GM12878 (cell line): Measurements from ENCODE around the gene GRIK4. TPM values are rescaled to one million over a fixed set of nuclear protein-coding genes. Genes with fewer than 3 reads are reported as not detected.

Experiments used
- ATAC-seq: fragments of 200-7000 bp; cut with Tn5 transposase; 3 replicates; pipeline ENCODE4 v1.9.1; 2020; ENCODE audit warnings: mild to moderate bottlenecking, moderate library complexity
- BruUV-seq: library from RNA; stranded (reverse); fragments of 400-500 nt; replicated peaks from 2 replicates; lab custom pipeline; 2021; lab: Mats Ljungman, UMichigan
- CTCF ChIA-PET: fragments of 300-600 bp; sonication (Branson Sonifier 250); formaldehyde crosslinking; extraction: SDS; loops from one replicate; lab custom pipeline; 2021; ENCODE audit warnings: inconsistent platforms; lab: Yijun Ruan, JAX
- POLR2A ChIA-PET: fragments of 350-600 bp; formaldehyde crosslinking; extraction: SDS; loops from one replicate; lab custom pipeline; 2021; ENCODE audit warnings: inconsistent platforms; lab: Charles Lee
- RAD21 ChIA-PET: fragments of 300-600 bp; sonication (Branson Sonifier 250); formaldehyde crosslinking; loops from one replicate; lab custom pipeline; 2023; ENCODE audit warnings: antibody characterized with exemption; ENCODE audit not compliant: unreplicated experiment; lab: Charles Lee
- SMC1A ChIA-PET: fragments of 300-600 bp; sonication (Branson Sonifier 250); formaldehyde crosslinking; loops from one replicate; lab custom pipeline; 2023; ENCODE audit not compliant: unreplicated experiment, uncharacterized antibody; lab: Charles Lee
- DNase-seq: peaks from one replicate; pipeline ENCODE4 v3.0.0-alpha.2; 2011; ENCODE audit warnings: low read depth, low spot score
- FAIRE-seq: peaks from 3 replicates; lab custom pipeline; 2011; peaks lifted over from hg19 to GRCh38; lab: Jason Lieb, UNC
- H2AFZ ChIP-seq: 2 replicates; pipeline ENCODE4 v1.6.0; 2011; ENCODE audit warnings: low read depth, low read length, control low read depth; ENCODE audit not compliant: control insufficient read depth
- H3K27ac ChIP-seq: 2 replicates; pipeline ENCODE4 v1.5.1; 2011; ENCODE audit warnings: control low read depth; ENCODE audit not compliant: control insufficient read depth, insufficient read depth
- H3K27me3 ChIP-seq, 2 experiments: replicated peaks in 1 of 2; 2 replicates each; pipeline versions ENCODE4 v1.6.0 to v1.6.1; 2011; ENCODE audit warnings: low read length in 1 of 2; ENCODE audit not compliant: control insufficient read depth in 2 of 2, insufficient read depth in 2 of 2
- H3K36me3 ChIP-seq, 2 experiments: 2 replicates each; pipeline ENCODE4 v1.5.1; 2011; ENCODE audit warnings: low read length in 1 of 2; ENCODE audit not compliant: control insufficient read depth in 2 of 2, insufficient read depth in 2 of 2
- H3K4me1 ChIP-seq: 2 replicates; pipeline ENCODE4 v1.6.1; 2011; ENCODE audit warnings: mild to moderate bottlenecking, low read length, moderate library complexity, mixed read lengths; ENCODE audit not compliant: control insufficient read depth, insufficient read depth
- H3K4me2 ChIP-seq: 2 replicates; pipeline ENCODE4 v1.6.0; 2011; ENCODE audit warnings: control low read depth; ENCODE audit not compliant: control insufficient read depth, insufficient read depth
- H3K4me3 ChIP-seq: fragments of 200-600 bp; sonication (generic); 2 replicates; pipeline ENCODE4 v1.5.1; 2016
- H3K79me2 ChIP-seq: 2 replicates; pipeline ENCODE4 v1.6.0; 2011; ENCODE audit warnings: low read length; ENCODE audit not compliant: control insufficient read depth, insufficient read depth
- H3K9ac ChIP-seq: 2 replicates; pipeline ENCODE4 v1.8.0; 2011; ENCODE audit warnings: low read length, control low read depth, mixed read lengths; ENCODE audit not compliant: control insufficient read depth, insufficient read depth
- H3K9me3 ChIP-seq: replicated peaks from 3 replicates; pipeline ENCODE4 v1.5.1; 2011; ENCODE audit warnings: mild to moderate bottlenecking, low read length; ENCODE audit not compliant: control insufficient read depth, insufficient read depth
- H4K20me1 ChIP-seq: 2 replicates; pipeline ENCODE4 v1.6.0; 2011; ENCODE audit not compliant: control insufficient read depth, insufficient read depth
- CREM ChIP-seq: IDR thresholded peaks from 2 replicates; pipeline ENCODE4 v1.6.1; 2014; ENCODE audit warnings: antibody characterized with exemption, low read depth
- MTA3 ChIP-seq: IDR thresholded peaks from 2 replicates; pipeline ENCODE4 v1.6.1; 2012; ENCODE audit warnings: low read length, inconsistent platforms, borderline replicate concordance
- MYB ChIP-seq: fragments of 150-350 bp; IDR thresholded peaks from 2 replicates; pipeline ENCODE4 v1.6.1; 2014; ENCODE audit warnings: mild to moderate bottlenecking, low read depth, low read length, borderline replicate concordance
- RELA ChIP-seq: fragments of 450-650 bp; IDR thresholded peaks from 2 replicates; pipeline ENCODE4 v1.8.0; 2014; ENCODE audit warnings: borderline replicate concordance; ENCODE audit not compliant: partially characterized antibody
- SIN3A ChIP-seq: IDR thresholded peaks from 2 replicates; pipeline ENCODE4 v1.6.1; 2012; ENCODE audit warnings: low read depth, low read length, improper control_type of control experiment
- STAT1 ChIP-seq: fragments of 450-650 bp; conservative IDR thresholded peaks from 2 replicates; pipeline ENCODE4 v1.6.1; 2014; ENCODE audit warnings: antibody characterized with exemption, mild to moderate bottlenecking
- WGBS: methylation state at CpG from one replicate; pipeline ENCODE4 v1.1.6; 2016; ENCODE audit warnings: low lambda C conversion rate; ENCODE audit not compliant: insufficient replicate concordance, insufficient coverage; ENCODE audit errors: missing lambda C conversion rate; 5-methylcytosine and 5-hydroxymethylcytosine counted together
- in situ Hi-C: fragments of 300-500 bp; cut with MboI; formaldehyde crosslinking; loops from 9 replicates; pipeline ENCODE4 v1.14.3; 2018; ENCODE audit warnings: mixed read lengths
- intact Hi-C: fragments of 100-400 bp; cut with micrococcal nuclease; formaldehyde crosslinking; loops from one replicate; pipeline ENCODE4 v1.14.2; 2022; ENCODE audit not compliant: unreplicated experiment
- polyA plus RNA-seq, 11 experiments: library from polyadenylated mRNA; depleted of rRNA in 4 of 11; unstranded in 6 of 11; stranded (reverse) in 5 of 11; fragments of >200 nt; fragmentation: Nextera tagmentation in 4 of 11; fragmentation: Illumina TruSeq in 1 of 11; extraction: Ambion mirVana in 4 of 11; extraction: Trizol in 1 of 11; gene quantifications; 1 replicate in 1 of 11; 2 replicates in 10 of 11; pipeline versions ENCODE4 v1.2.1 to v1.2.3, GENCODE V29; 2011 to 2016; ENCODE audit warnings: inconsistent platforms in 2 of 11, missing spikeins in 2 of 11, low read depth in 1 of 11
- total RNA-seq, 4 experiments: library from RNA; depleted of rRNA in 3 of 4; stranded (reverse); fragments of >200 nt in 3 of 4; fragmentation: Illumina TruSeq in 1 of 4; extraction: Trizol in 1 of 4; gene quantifications; 2 replicates each; pipeline versions ENCODE4 v1.2.1 to v1.2.3, GENCODE V29; 2013 to 2021
- TF ChIP-seq, protein P1 (sequence below): IDR thresholded peaks from 2 replicates; pipeline ENCODE4 v1.6.1; 2011; ENCODE audit warnings: borderline replicate concordance, low read depth, mild to moderate bottlenecking, moderate library complexity, low read length; ENCODE audit not compliant: insufficient read depth, poor library complexity, severe bottlenecking

Gene GRIK4
- total and polyA plus RNA-seq, 10 of the 15 experiments (the other 5 are each of a cell fraction or from before 2014, with no cell fraction given) = 0.33 to 3.6 (median 0.72) TPM

GRCh38 chr11:120914021-120914420 lies 402.5 kb downstream of the GRIK4 start:
- no peaks in the 10 kb centered on the region for H3K79me2 ChIP-seq
- POLR2A ChIA-PET = interaction anchor here (0.6 kb wide), 1 partner anchor 102 kb away, joined by 3 read pairs; no protein-coding TSS in a partner anchor
- FAIRE-seq = no peak
- intact Hi-C loops = no loop called here
- no peak for TF ChIP-seq RELA
- no peak for TF ChIP-seq CREM
- TF ChIP-seq SIN3A = no peak
- TF ChIP-seq STAT1 = no peak
- no peak for TF ChIP-seq MYB
- TF ChIP-seq, protein P1, sequence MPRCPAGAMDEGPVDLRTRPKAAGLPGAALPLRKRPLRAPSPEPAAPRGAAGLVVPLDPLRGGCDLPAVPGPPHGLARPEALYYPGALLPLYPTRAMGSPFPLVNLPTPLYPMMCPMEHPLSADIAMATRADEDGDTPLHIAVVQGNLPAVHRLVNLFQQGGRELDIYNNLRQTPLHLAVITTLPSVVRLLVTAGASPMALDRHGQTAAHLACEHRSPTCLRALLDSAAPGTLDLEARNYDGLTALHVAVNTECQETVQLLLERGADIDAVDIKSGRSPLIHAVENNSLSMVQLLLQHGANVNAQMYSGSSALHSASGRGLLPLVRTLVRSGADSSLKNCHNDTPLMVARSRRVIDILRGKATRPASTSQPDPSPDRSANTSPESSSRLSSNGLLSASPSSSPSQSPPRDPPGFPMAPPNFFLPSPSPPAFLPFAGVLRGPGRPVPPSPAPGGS = no peak
- no peak for TF ChIP-seq MTA3
- TF ChIP-seq, all 136 proteins: peak for 0
- no peak overlapping the region for H3K4me2 ChIP-seq
- no peaks in the 10 kb centered on the region for H3K27me3 ChIP-seq
- H3K9ac ChIP-seq = no peak overlapping the region
- no TSS peak for BruUV-seq
- H3K36me3 ChIP-seq = no peaks in the 10 kb centered on the region
- no peaks in the 10 kb centered on the region for H4K20me1 ChIP-seq
- H3K27ac ChIP-seq = no peak overlapping the region
- CTCF ChIA-PET = interaction anchor here (1.8 to 13.2 kb wide), 6 partner anchors 11 to 158 kb away, joined by 3 to 179 read pairs (median 6); no protein-coding TSS in a partner anchor
- H3K9me3 ChIP-seq = no peaks in the 10 kb centered on the region
- H3K4me3 ChIP-seq = no peak overlapping the region
- in situ Hi-C loops = no loop called here
- DNase-seq (no peak), ATAC-seq (no peak)
- peaks cover 10% of the 10 kb centered on the region for H3K4me1 ChIP-seq
- WGBS = 56% methylated on average over 5 of the region's 5 CpGs
- RAD21 ChIA-PET = interaction anchor here (3.6 kb wide), 1 partner anchor 15 kb away, joined by 27 read pairs; no protein-coding TSS in a partner anchor
- SMC1A ChIA-PET = interaction anchor here (0.7 to 4.0 kb wide), 8 partner anchors 12 to 229 kb away, joined by 3 to 40 read pairs (median 4); no protein-coding TSS in a partner anchor
- no peak overlapping the region for H2AFZ ChIP-seq
